Activated CD4-positive, alpha-beta memory T cell treated with anti-CD3 and anti-CD28 coated beads, Interleukin-2, amount 10 ng/mL, durations not matched to agents 7 days and 5 days (primary cell): ENCODE data around the gene FMO2. TPM values are rescaled to one million over a fixed set of nuclear protein-coding genes. Genes with fewer than 3 reads are reported as not detected.

Experiments
- CTCF ChIA-PET: fragments of 350-600 bp; sonication (Branson Sonifier 250); formaldehyde crosslinking; loops from one replicate; lab custom pipeline; 2021; ENCODE audit warnings: antibody characterized with exemption, inconsistent platforms; lab: Charles Lee
- POLR2A ChIA-PET: fragments of 350-600 bp; sonication (Branson Sonifier 250); formaldehyde crosslinking; loops from one replicate; lab custom pipeline; 2021; ENCODE audit warnings: antibody characterized with exemption; lab: Charles Lee
- DNase-seq: peaks from one replicate; pipeline ENCODE4 v3.0.0-alpha.2; 2020
- H3K27ac Mint-ChIP-seq: one replicate; pipeline ENCODE4 v1.8.0; 2021; ENCODE audit warnings: mild to moderate bottlenecking, mixed read lengths
- H3K27me3 Mint-ChIP-seq: one replicate; pipeline ENCODE4 v1.8.0; 2021; ENCODE audit warnings: mixed read lengths
- H3K36me3 Mint-ChIP-seq: one replicate; pipeline ENCODE4 v1.8.0; 2021; ENCODE audit warnings: low read depth, mixed read lengths
- H3K4me1 Mint-ChIP-seq: one replicate; pipeline ENCODE4 v1.8.0; 2021; ENCODE audit warnings: mixed read lengths
- H3K4me3 Mint-ChIP-seq: one replicate; pipeline ENCODE4 v1.8.0; 2021; ENCODE audit warnings: mild to moderate bottlenecking, mixed read lengths
- H3K9me3 Mint-ChIP-seq: one replicate; pipeline ENCODE4 v1.8.0; 2021; ENCODE audit warnings: mixed read lengths
- total RNA-seq, 2 experiments: library from RNA; stranded (reverse); gene quantifications; one replicate each; pipeline ENCODE4 v1.2.3, GENCODE V29; 2021

The FMO2 gene
- total RNA-seq, 2 experiments from 2014 or later, result not detected

DNA sequence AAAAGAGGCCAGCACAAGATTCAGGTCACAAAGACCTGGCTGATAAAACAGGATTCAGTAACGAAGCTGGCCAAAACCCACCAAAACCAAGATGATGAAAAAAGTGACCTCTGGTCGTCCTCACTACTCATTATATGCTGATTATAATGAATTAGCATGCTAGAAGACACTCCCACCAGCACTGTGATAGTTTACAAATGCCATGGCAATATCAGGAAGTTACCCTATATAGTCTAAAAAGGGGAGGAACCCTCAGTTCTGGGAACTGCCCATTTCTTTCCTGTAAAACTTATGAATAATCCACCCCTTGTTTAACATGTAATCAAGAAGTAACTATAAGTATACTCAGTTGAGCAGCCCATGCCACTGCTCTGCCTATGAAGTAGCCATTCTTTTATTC lies 26.0 kb upstream of the FMO2 start:
- no peak overlapping the region for H3K4me3 Mint-ChIP-seq
- H3K36me3 Mint-ChIP-seq, result no peaks in the 10 kb centered on the region
- H3K27me3 Mint-ChIP-seq, result no peaks in the 10 kb centered on the region
- H3K27ac Mint-ChIP-seq, result no peak overlapping the region
- no peaks in the 10 kb centered on the region for H3K9me3 Mint-ChIP-seq
- ChIA-PET POLR2A (no interaction called here), CTCF (no interaction called here)
- H3K4me1 Mint-ChIP-seq, result no peaks in the 10 kb centered on the region
- no peak for DNase-seq

- no peak overlapping the region for H3K4me3 Mint-ChIP-seq
- CTCF ChIA-PET, result no interaction called here
- no peaks in the 10 kb centered on the region for H3K27me3 Mint-ChIP-seq
These were observed 24.9 kb upstream of the FMO2 start for GRCh38 chr1:171160211-171160610.

DNA sequence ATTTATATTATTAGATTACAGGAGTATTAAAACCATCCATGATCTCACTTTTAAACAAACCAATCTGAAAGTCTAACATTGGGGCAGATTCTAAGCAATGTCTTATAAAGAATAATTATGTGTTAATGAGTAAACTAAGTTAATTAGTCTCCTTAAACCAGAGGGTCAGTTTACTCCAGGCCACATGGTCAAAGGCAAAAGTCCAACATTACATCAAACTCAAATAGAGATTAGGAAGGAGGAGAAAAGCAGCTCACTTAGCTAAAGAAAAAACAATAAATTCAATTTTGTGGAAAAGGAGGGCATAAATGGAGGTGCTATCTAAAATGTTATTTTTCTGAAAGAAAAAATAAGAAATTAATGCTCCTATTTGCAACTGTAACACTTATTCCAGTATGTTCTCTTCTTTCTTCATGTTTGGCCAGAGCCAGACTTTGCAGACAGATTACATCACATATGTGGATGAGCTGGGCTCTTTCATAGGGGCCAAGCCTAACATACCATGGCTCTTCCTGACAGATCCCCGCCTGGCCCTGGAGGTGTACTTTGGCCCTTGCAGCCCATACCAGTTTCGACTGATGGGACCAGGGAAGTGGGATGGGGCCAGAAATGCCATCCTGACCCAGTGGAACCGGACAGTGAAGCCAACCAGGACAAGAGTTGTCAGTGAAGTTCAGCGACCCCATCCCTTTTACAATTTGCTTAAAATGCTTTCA lies 24.3 kb upstream of the FMO2 start:
- ChIA-PET POLR2A (no interaction called here), CTCF (no interaction called here)
- no peak overlapping the region for H3K27ac Mint-ChIP-seq
- peaks cover 3% of the 10 kb centered on the region for H3K27me3 Mint-ChIP-seq
- H3K9me3 Mint-ChIP-seq, result no peaks in the 10 kb centered on the region
- no peaks in the 10 kb centered on the region for H3K4me1 Mint-ChIP-seq
- H3K4me3 Mint-ChIP-seq, result no peak overlapping the region
- H3K36me3 Mint-ChIP-seq, result no peaks in the 10 kb centered on the region
- DNase-seq, result no peak

More at GRCh38 chr1:171160211-171160610, 24.9 kb upstream of the FMO2 start:
- Mint-ChIP-seq H3K27ac (no peak overlapping the region), H3K4me1 (no peaks in the 10 kb centered on the region), H3K36me3 (no peaks in the 10 kb centered on the region), H3K9me3 (no peaks in the 10 kb centered on the region)
- POLR2A ChIA-PET, result no interaction called here
- DNase-seq, result no peak

- Mint-ChIP-seq H3K4me3 (no peak overlapping the region), H3K4me1 (no peaks in the 10 kb centered on the region), H3K9me3 (no peaks in the 10 kb centered on the region), H3K36me3 (no peaks in the 10 kb centered on the region), H3K27ac (no peak overlapping the region), H3K27me3 (peaks cover 5% of the 10 kb centered on the region)
- POLR2A ChIA-PET, result no interaction called here
- CTCF ChIA-PET, result no interaction called here
- DNase-seq, result no peak
These were observed 23.7 kb upstream of the FMO2 start for GRCh38 chr1:171161431-171161830.

- Mint-ChIP-seq H3K4me3 (no peak overlapping the region), H3K4me1 (no peaks in the 10 kb centered on the region), H3K27me3 (peaks cover 5% of the 10 kb centered on the region), H3K27ac (no peak overlapping the region), H3K9me3 (no peaks in the 10 kb centered on the region), H3K36me3 (no peaks in the 10 kb centered on the region)
- ChIA-PET CTCF (no interaction called here), POLR2A (no interaction called here)
- DNase-seq, result no peak
These were observed 18.7 kb upstream of the FMO2 start for GRCh38 chr1:171166361-171166760.

GRCh38 chr1:171167785-171168184 lies 17.3 kb upstream of the FMO2 start:
- ChIA-PET POLR2A (no interaction called here), CTCF (no interaction called here)
- no peak overlapping the region for H3K4me3 Mint-ChIP-seq
- peaks cover 5% of the 10 kb centered on the region for H3K27me3 Mint-ChIP-seq
- H3K4me1 Mint-ChIP-seq, result no peaks in the 10 kb centered on the region
- H3K36me3 Mint-ChIP-seq, result no peaks in the 10 kb centered on the region
- no peak for DNase-seq
- H3K27ac Mint-ChIP-seq, result no peak overlapping the region
- no peaks in the 10 kb centered on the region for H3K9me3 Mint-ChIP-seq

DNA sequence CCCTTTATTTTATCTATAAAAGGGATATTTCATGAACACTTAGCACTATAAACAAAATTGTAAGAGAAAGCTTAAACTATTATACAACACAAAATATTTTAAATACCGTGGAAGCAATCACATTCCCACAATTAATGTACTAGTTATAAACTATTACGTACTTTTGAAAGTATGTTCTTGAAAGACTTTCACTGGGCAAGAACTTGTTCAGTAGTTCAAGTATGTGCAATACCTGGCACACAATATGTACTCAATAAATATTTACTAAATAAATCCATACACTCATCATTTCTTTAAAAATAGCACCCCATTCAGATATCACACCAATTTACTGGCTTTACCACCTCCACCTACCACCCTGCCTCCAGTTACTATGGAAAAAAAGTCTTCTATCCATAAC lies 12.6 kb upstream of the FMO2 start:
- Mint-ChIP-seq H3K27me3 (peaks cover 7% of the 10 kb centered on the region), H3K9me3 (no peaks in the 10 kb centered on the region), H3K36me3 (no peaks in the 10 kb centered on the region), H3K27ac (no peak overlapping the region), H3K4me1 (no peaks in the 10 kb centered on the region), H3K4me3 (no peak overlapping the region)
- ChIA-PET POLR2A (no interaction called here), CTCF (interaction anchor here (1.3 kb wide), 1 partner anchor 141 kb away, joined by 4 read pairs; the partner anchor contains the start of gene FMO4)
- DNase-seq, result no peak

DNA sequence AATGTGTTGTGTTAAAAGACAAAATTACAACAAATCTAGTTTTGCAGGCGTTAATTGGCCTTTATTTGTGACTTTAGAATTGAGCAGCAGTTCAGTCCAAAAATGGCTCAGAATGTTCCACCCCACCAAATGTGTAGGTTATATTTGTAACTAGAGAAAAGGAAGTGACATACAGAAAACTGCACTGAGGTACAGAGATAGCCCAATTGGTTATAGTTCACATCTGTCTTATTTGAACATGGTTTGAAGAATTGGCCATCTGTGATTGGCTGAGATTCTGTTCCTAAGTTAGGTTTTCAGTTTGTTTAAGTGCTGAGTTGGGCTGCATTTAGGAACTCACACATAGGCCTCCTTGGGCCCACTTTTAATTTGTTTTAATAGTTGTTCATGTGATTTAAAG lies 12.0 kb upstream of the FMO2 start:
- Mint-ChIP-seq H3K36me3 (no peaks in the 10 kb centered on the region), H3K27ac (no peak overlapping the region), H3K9me3 (no peaks in the 10 kb centered on the region), H3K27me3 (peaks cover 7% of the 10 kb centered on the region), H3K4me3 (no peak overlapping the region), H3K4me1 (no peaks in the 10 kb centered on the region)
- no peak for DNase-seq
- CTCF ChIA-PET, result no interaction called here
- POLR2A ChIA-PET, result no interaction called here

DNA sequence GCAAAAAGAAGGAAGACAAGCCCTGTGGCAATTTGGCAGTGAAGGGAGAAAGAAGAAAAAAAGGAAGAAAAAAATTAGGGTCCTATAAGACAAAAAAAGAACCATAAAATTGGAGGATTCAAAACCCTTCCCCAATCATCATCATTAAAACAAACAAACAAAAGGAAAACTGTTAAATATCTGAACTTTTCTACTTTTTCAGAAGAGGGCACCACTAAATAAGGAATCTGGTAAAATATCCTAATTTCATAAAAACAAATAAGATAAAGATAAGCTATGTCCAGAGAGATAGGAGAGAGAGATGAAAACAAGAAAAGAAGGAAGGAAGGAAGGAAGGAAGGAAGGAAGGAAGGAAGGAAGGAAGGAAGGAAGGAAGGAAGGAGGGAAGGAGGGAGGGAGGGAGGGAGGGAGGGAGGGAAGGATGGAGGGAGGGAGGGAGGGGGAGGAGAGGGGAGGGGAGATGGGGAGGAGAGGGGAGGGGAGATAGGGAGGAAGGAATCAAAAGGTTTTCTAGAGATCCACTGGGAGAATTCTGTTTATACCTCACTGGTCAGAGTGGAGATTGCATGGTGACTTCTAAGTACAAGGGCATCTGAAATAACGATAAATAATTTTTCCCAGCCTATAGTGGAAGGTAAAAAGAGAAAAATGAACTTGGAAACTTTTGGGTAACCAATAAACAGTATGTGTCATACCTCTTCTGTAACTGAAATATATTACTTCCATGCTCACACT lies 10.4 kb upstream of the FMO2 start:
- H3K9me3 Mint-ChIP-seq, result no peaks in the 10 kb centered on the region
- H3K36me3 Mint-ChIP-seq, result no peaks in the 10 kb centered on the region
- H3K4me3 Mint-ChIP-seq, result no peak overlapping the region
- DNase-seq, result no peak
- CTCF ChIA-PET, result interaction anchor here (1.4 kb wide), 1 partner anchor 183 kb away, joined by 3 read pairs; no protein-coding TSS in a partner anchor
- H3K4me1 Mint-ChIP-seq, result no peaks in the 10 kb centered on the region
- POLR2A ChIA-PET, result no interaction called here
- peaks cover 7% of the 10 kb centered on the region for H3K27me3 Mint-ChIP-seq
- no peak overlapping the region for H3K27ac Mint-ChIP-seq

DNA sequence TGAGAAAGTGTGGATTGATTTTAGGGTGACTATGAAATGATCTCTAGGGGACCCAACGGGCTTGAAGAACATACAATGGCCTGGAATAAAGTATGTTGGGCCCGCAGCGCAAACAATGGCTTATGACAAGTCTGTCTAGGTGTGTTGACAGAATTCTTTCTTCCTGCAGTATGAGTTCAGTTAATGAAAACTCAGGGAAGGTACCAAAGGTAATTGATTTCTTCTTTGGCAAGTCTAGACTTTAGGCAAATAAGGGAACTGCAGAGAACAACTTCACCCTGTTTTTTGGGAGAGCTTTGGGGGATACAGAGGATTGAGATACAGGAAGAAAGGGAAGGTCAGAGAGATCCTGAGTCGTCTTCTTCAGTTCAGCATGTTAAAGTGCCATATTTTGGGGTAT lies 7.8 kb upstream of the FMO2 start:
- H3K9me3 Mint-ChIP-seq, result no peaks in the 10 kb centered on the region
- no peak overlapping the region for H3K4me3 Mint-ChIP-seq
- no peak overlapping the region for H3K27ac Mint-ChIP-seq
- ChIA-PET CTCF (no interaction called here), POLR2A (no interaction called here)
- H3K27me3 Mint-ChIP-seq, result peaks cover 7% of the 10 kb centered on the region
- no peaks in the 10 kb centered on the region for H3K4me1 Mint-ChIP-seq
- no peak for DNase-seq
- H3K36me3 Mint-ChIP-seq, result no peaks in the 10 kb centered on the region

DNA sequence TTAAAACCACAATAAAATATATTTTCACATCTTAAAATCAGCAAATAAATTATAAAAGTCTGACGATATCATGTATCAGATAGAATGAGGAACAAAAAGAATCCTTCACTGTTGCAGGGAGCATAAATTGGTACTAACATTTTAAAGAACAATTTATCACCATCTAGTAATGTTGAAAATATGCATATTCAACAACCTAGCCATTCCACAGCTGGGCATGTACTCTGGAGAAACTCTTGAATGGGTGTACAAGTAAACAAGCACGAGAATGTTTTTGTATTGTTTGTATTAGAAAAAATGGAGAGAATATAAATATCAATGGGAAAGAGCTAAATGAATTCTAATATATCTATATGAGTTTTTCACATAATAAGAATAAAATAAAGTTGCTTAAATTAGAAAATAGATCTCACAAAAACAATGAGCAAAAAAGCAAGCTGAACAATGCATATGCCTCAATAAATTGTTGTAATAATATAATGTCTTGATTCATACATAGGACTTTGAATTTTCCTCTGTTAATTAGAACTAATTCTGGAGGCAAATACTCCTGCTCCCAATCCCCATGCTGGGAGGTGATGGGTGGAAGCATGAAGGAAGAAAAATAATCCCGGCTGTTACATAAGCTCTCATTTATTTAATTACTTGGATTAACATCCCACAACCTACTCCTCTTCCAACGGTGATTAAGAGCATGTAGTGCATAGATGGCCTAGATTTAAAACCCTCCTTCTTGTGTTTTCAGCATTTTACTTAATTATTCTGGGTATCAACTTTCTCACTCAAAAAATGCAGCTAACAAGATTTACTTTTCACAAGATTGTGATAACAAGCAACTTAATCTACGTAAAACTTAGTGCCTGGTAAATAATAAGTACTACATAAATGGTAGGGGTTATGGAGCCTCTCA lies 5.5 kb upstream of the FMO2 start:
- ChIA-PET POLR2A (no interaction called here), CTCF (interaction anchor here (0.6 kb wide), 1 partner anchor 10 kb away, joined by 3 read pairs; no protein-coding TSS in a partner anchor)
- H3K4me1 Mint-ChIP-seq, result no peaks in the 10 kb centered on the region
- H3K27me3 Mint-ChIP-seq, result peaks cover 6% of the 10 kb centered on the region
- H3K27ac Mint-ChIP-seq, result no peak overlapping the region
- DNase-seq, result no peak
- H3K9me3 Mint-ChIP-seq, result no peaks in the 10 kb centered on the region
- H3K4me3 Mint-ChIP-seq, result no peak overlapping the region
- no peaks in the 10 kb centered on the region for H3K36me3 Mint-ChIP-seq

DNA sequence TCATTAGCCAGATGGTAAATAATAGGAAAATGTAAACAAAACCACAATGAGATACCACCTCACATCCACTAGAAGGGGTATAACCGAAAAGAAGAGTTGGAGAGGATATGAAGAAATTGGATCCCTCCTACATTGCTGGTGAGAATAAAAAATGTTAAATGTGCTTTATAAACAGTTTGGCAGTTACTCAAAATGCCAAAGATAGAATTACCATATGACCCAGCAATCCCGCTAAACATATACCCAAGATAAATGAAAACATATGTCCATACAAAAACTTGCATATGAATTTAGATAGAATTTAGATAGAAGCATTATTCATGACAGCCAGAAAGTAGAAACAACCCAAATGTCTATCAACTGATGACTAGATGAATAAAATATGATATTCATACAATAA lies 4.4 kb upstream of the FMO2 start:
- H3K27me3 Mint-ChIP-seq, result peaks cover 7% of the 10 kb centered on the region
- H3K4me1 Mint-ChIP-seq, result no peaks in the 10 kb centered on the region
- no peak for DNase-seq
- no peak overlapping the region for H3K27ac Mint-ChIP-seq
- H3K36me3 Mint-ChIP-seq, result no peaks in the 10 kb centered on the region
- ChIA-PET CTCF (no interaction called here), POLR2A (no interaction called here)
- H3K9me3 Mint-ChIP-seq, result no peaks in the 10 kb centered on the region
- H3K4me3 Mint-ChIP-seq, result no peak overlapping the region
